Erythroblast (primary cell): ENCODE results near the gene STYXL1.

Source experiments
- GATA1 ChIP-seq: IDR thresholded peaks from 2 replicates; pipeline ENCODE4 v1.6.1; 2011; ENCODE audit warnings: low read depth, mild to moderate bottlenecking, control low read depth, low read length, moderate library complexity
- POLR2A ChIP-seq: IDR thresholded peaks from 2 replicates; pipeline ENCODE4 v1.6.1; 2011; ENCODE audit warnings: mild to moderate bottlenecking, low read length

DNA sequence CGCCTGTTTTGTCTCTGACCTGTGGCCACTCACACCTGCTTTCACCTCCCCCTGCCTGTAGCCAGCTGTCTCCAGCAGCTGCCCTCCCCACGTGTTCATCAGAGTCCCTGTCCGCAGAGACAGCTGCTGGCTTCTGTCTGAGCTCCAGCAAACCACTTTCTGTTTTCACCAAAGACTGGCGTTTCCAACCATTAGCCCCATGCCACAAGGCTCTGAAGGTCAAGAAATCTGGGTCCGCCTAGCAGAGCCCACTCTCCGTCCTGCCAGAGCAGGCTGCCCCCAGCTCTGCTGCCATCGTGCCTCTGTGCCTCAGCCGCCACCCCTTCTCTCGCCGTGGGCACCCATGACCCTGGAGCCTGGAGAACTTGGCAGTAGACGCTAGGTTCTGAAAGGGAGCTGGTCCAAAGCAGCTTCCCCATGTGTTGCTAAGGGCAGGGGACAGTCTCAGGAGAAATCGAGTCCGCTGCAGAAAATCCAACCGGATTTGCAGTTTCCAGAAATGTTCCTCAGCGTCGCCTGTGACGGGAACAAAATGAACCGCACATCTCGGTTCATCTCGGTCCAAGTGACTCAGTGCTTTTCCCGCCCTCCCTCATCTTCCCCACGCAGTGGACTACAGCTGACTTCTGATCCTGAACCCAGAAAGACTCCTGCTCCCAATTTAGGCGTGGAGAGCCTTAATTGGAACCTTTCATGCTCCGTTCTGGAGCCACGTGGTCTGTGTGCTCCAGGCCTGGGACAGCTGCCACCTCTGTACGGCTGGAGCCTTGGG lies 81.4 kb downstream of the STYXL1 start:
- no peak for TF ChIP-seq POLR2A
- TF ChIP-seq GATA1: no peak
